Brain microvascular endothelial cell (primary cell): ENCODE measurements around the gene RBFOX2.
"Not testable (repeated sequence)": the region's sequence is repeated elsewhere in the genome, so short reads cannot be mapped to it uniquely, and the experiment has no call there.

Source experiments
- DNase-seq: peaks from one replicate; pipeline ENCODE4 v3.0.0-alpha.2; 2020
- H3K27ac ChIP-seq: fragments of 250-450 bp; sonication (Bioruptor Pico); 2 replicates; pipeline ENCODE4 v1.5.1; 2020; ENCODE audit warnings: mild to moderate bottlenecking, moderate library complexity
- H3K27me3 ChIP-seq: fragments of 250-450 bp; sonication (Bioruptor Pico); replicated peaks from 2 replicates; pipeline ENCODE4 v1.5.1; 2020; ENCODE audit warnings: mild to moderate bottlenecking
- H3K36me3 ChIP-seq: fragments of 250-450 bp; sonication (Bioruptor Pico); replicated peaks from 2 replicates; pipeline ENCODE4 v1.5.1; 2020; ENCODE audit warnings: mild to moderate bottlenecking
- H3K4me3 ChIP-seq: 2 replicates; pipeline ENCODE4 v1.5.1; 2011; ENCODE audit warnings: low read depth, mild to moderate bottlenecking, control low read depth, low read length, moderate library complexity
- in situ Hi-C: cut with HindIII; loops from 2 replicates; pipeline ENCODE4 v1.10.0; 2017; ENCODE audit warnings: low sequenced_read_pairs, low pct_ligation_motif_present
- TF ChIP-seq, protein P1 (sequence below): IDR thresholded peaks from 2 replicates; pipeline ENCODE4 v1.5.1; 2011; ENCODE audit warnings: low read depth, mild to moderate bottlenecking, moderate library complexity, low read length, control low read depth, inconsistent platforms; ENCODE audit errors: missing control alignments

The RBFOX2 gene

DNA sequence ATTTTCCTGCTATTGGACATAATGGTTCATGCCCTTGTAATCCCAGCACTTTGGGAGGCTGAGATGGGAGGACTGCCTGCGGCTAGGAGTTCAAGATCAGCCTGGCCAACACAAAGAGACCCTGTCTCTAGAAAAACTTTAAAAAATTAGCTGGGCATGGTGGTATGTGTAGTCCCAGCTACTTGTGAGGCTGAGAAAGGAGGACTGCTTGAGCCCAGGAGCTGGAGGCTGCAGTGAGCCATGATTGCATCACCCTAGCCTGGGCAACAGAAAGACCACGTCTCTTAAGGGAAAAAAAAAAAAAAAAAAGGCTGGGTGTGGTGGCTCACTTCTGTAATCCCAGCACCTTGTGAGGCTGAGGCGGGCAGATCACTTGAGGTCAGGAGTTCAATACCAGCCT is 217.0 kb downstream of the RBFOX2 start:
- TF ChIP-seq, protein P1, sequence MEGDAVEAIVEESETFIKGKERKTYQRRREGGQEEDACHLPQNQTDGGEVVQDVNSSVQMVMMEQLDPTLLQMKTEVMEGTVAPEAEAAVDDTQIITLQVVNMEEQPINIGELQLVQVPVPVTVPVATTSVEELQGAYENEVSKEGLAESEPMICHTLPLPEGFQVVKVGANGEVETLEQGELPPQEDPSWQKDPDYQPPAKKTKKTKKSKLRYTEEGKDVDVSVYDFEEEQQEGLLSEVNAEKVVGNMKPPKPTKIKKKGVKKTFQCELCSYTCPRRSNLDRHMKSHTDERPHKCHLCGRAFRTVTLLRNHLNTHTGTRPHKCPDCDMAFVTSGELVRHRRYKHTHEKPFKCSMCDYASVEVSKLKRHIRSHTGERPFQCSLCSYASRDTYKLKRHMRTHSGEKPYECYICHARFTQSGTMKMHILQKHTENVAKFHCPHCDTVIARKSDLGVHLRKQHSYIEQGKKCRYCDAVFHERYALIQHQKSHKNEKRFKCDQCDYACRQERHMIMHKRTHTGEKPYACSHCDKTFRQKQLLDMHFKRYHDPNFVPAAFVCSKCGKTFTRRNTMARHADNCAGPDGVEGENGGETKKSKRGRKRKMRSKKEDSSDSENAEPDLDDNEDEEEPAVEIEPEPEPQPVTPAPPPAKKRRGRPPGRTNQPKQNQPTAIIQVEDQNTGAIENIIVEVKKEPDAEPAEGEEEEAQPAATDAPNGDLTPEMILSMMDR = no peak

GRCh38 chr22:35809816-35810215 is 218.8 kb downstream of the RBFOX2 start:
- Histone ChIP-seq H3K36me3 (peaks cover 24% of the 10 kb centered on the region), H3K4me3 (no peak overlapping the region), H3K27me3 (no peaks in the 10 kb centered on the region), H3K27ac (no peak overlapping the region)
- DNase-seq = no peak
- in situ Hi-C loops = no loop called here
- TF ChIP-seq, protein P1 = no peak

More for the DNA sequence above, 217.0 kb downstream of the RBFOX2 start:
- Histone ChIP-seq H3K4me3 (no peak overlapping the region), H3K36me3 (peaks cover 25% of the 10 kb centered on the region), H3K27me3 (no peaks in the 10 kb centered on the region), H3K27ac (no peak overlapping the region)
- in situ Hi-C loops = no loop called here
- no peak for DNase-seq

DNA sequence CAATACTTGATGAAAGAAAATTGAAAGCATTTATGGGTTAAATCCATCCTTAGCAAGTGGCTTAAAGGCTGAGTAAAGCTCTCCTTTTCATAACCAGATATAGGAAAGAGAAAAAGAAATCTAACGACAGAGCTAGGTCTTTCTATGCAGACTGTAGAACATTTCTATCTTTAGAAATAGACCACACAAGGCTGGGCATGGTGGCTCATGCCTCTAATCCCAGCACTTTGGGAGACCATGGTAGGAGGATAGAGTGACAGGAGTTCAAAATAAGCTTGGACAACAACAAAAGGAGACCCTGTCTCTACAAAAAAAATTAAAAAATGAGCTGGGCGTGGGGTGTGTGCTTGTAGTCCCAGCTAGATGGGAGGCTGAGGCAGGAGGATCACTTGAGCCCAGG is 220.2 kb downstream of the RBFOX2 start:
- DNase-seq = no peak
- TF ChIP-seq, protein P1 = no peak
- Histone ChIP-seq H3K27ac (no peak overlapping the region), H3K27me3 (no peaks in the 10 kb centered on the region), H3K4me3 (no peak overlapping the region), H3K36me3 (peaks cover 18% of the 10 kb centered on the region)
- in situ Hi-C loops = no loop called here

GRCh38 chr22:35806668-35807067 is 222.0 kb downstream of the RBFOX2 start:
- DNase-seq, H3K27me3 ChIP-seq, in situ Hi-C loops, H3K4me3 ChIP-seq, H3K27ac ChIP-seq: not testable (repeated sequence)
- peaks cover 18% of the 10 kb centered on the region for H3K36me3 ChIP-seq

GRCh38 chr22:35805466-35805865 is 223.2 kb downstream of the RBFOX2 start:
- H3K27ac ChIP-seq = no peak overlapping the region
- in situ Hi-C loops = no loop called here
- TF ChIP-seq, protein P1 = no peak

DNA sequence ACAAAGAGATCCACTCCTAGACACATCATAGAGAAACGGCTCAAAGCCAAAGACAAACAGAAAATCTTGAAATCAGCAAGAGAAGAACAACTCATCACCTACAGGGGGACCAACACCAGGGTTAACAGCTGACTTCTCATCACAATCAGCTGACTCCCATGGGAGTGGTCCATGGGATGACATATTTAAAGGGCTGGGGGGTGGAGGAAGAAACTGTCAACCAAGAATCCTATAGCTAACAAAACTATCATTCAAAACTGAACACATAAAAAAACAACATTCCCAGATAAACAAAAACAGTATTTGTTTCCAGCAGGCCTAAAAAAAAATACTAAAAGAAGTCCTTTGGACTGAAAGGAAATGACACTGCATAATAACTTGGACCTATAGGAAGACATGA is 224.2 kb downstream of the RBFOX2 start:
- peaks cover 12% of the 10 kb centered on the region for H3K36me3 ChIP-seq
- in situ Hi-C loops = no loop called here
- H3K4me3 ChIP-seq = no peak overlapping the region
- no peaks in the 10 kb centered on the region for H3K27me3 ChIP-seq
- no peak overlapping the region for H3K27ac ChIP-seq
- TF ChIP-seq, protein P1 = no peak
- DNase-seq = no peak

More at GRCh38 chr22:35805466-35805865, 223.2 kb downstream of the RBFOX2 start:
- no peak for DNase-seq
- Histone ChIP-seq H3K36me3 (peaks cover 16% of the 10 kb centered on the region), H3K4me3 (no peak overlapping the region), H3K27me3 (no peaks in the 10 kb centered on the region)
